ENCODE data around the gene ADAM22. TPM values are rescaled to one million over a fixed set of nuclear protein-coding genes. Genes with fewer than 3 reads are reported as not detected.

The ADAM22 gene
- total RNA-seq, 1 experiment from 2014 or later, result 7.0 TPM

Other genes with a start within 250 kb of the ADAM22 start
- 7.6 and 7.9 TPM in 2 replicates for gene SLC25A40, start 57.9 kb upstream of the ADAM22 start, total RNA-seq (2014; rRNA removed; shearing (Covaris generic))
- gene DBF4, start 57.8 kb upstream of the ADAM22 start, total RNA-seq (2014; rRNA removed; shearing (Covaris generic)), result 71.2 and 80.1 TPM in 2 replicates

Measured in HT1080 (cell line).